ENCODE data around the gene WDR93.
"Not testable (repeated sequence)": the region's sequence is repeated elsewhere in the genome, so short reads cannot be mapped to it uniquely, and the experiment has no call there.

Gene WDR93

GRCh38 chr15:89680282-89680873 is 10.2 kb upstream of the WDR93 start:
- DNase-seq (no peak), ATAC-seq (replicated peaks) (no peak)
- no peaks in the 10 kb centered on the region for H3K4me1 Mint-ChIP-seq (ENCODE audit: low read depth in 2 of 2)
- no peaks in the 10 kb centered on the region for H3K27me3 Mint-ChIP-seq
- no peaks in the 10 kb centered on the region for H3K36me3 Mint-ChIP-seq (ENCODE audit: insufficient read depth)
- H3K9me3 Mint-ChIP-seq: no peaks in the 10 kb centered on the region
- no peak overlapping the region for H3K4me3 Mint-ChIP-seq
- no peak overlapping the region for H3K27ac Mint-ChIP-seq

- H3K4me3 Mint-ChIP-seq: no peak overlapping the region
- H3K4me1 Mint-ChIP-seq (ENCODE audit: low read depth in 2 of 2): no peaks in the 10 kb centered on the region
- no peak for ATAC-seq (replicated peaks)
- H3K9me3 Mint-ChIP-seq: no peaks in the 10 kb centered on the region
- no peaks in the 10 kb centered on the region for H3K36me3 Mint-ChIP-seq (ENCODE audit: insufficient read depth)
- H3K27me3 Mint-ChIP-seq: no peaks in the 10 kb centered on the region
- DNase-seq: no peak
- no peak overlapping the region for H3K27ac Mint-ChIP-seq
These were observed 9.5 kb upstream of the WDR93 start for GRCh38 chr15:89681146-89681545.

GRCh38 chr15:89685995-89686394 is 4.6 kb upstream of the WDR93 start:
- ATAC-seq (replicated peaks) (no peak), DNase-seq (no peak)
- Mint-ChIP-seq H3K4me1 (ENCODE audit: low read depth in 2 of 2) (peaks cover 9 to 16% of the 10 kb centered on the region in 2 donors), H3K36me3 (ENCODE audit: insufficient read depth) (peaks cover 8% of the 10 kb centered on the region), H3K4me3 (no peak overlapping the region), H3K27ac (no peak overlapping the region), H3K9me3 (no peaks in the 10 kb centered on the region), H3K27me3 (no peaks in the 10 kb centered on the region)

- no peak for DNase-seq
- Mint-ChIP-seq H3K9me3 (no peaks in the 10 kb centered on the region), H3K4me1 (ENCODE audit: low read depth in 2 of 2) (peaks cover 11 to 19% of the 10 kb centered on the region in 2 donors), H3K27ac (no peak overlapping the region), H3K27me3 (no peaks in the 10 kb centered on the region), H3K4me3 (no peak overlapping the region), H3K36me3 (ENCODE audit: insufficient read depth) (peaks cover 9% of the 10 kb centered on the region)
- ATAC-seq (replicated peaks): no peak
These were observed 4.1 kb upstream of the WDR93 start for GRCh38 chr15:89686522-89686921.

- not testable (repeated sequence) for DNase-seq; H3K36me3 Mint-ChIP-seq (ENCODE audit: insufficient read depth); H3K9me3 Mint-ChIP-seq; H3K27me3 Mint-ChIP-seq; ATAC-seq (replicated peaks)
- H3K4me1 Mint-ChIP-seq (ENCODE audit: low read depth in 2 of 2): peaks cover 11 to 19% of the 10 kb centered on the region in 2 donors
- peak overlapping the region; percentile 89 to 92 for H3K27ac Mint-ChIP-seq
- H3K4me3 Mint-ChIP-seq: peak overlapping the region; percentile 86 to 94
These were observed 708 bp upstream of the WDR93 start for GRCh38 chr15:89689930-89690275.

GRCh38 chr15:89693091-89693490 is 2.5 kb downstream of the WDR93 start:
- H3K27me3 Mint-ChIP-seq: no peaks in the 10 kb centered on the region
- H3K4me1 Mint-ChIP-seq (ENCODE audit: low read depth in 2 of 2): peaks cover 9 to 15% of the 10 kb centered on the region in 2 donors
- H3K36me3 Mint-ChIP-seq (ENCODE audit: insufficient read depth): peaks cover 9% of the 10 kb centered on the region
- H3K27ac Mint-ChIP-seq: no peak overlapping the region
- no peak overlapping the region for H3K4me3 Mint-ChIP-seq
- no peak for ATAC-seq (replicated peaks)
- DNase-seq: no peak
- H3K9me3 Mint-ChIP-seq: no peaks in the 10 kb centered on the region

GRCh38 chr15:89693696-89694095 is 3.1 kb downstream of the WDR93 start:
- Mint-ChIP-seq H3K9me3 (no peaks in the 10 kb centered on the region), H3K27me3 (no peaks in the 10 kb centered on the region), H3K27ac (no peak overlapping the region), H3K36me3 (ENCODE audit: insufficient read depth) (peaks cover 9% of the 10 kb centered on the region), H3K4me1 (ENCODE audit: low read depth in 2 of 2) (peaks cover 9 to 15% of the 10 kb centered on the region in 2 donors), H3K4me3 (no peak overlapping the region)
- DNase-seq (no peak), ATAC-seq (replicated peaks) (no peak)

- DNase-seq (no peak), ATAC-seq (replicated peaks) (no peak)
- peaks cover 8% of the 10 kb centered on the region for H3K36me3 Mint-ChIP-seq (ENCODE audit: insufficient read depth)
- H3K27me3 Mint-ChIP-seq: peaks cover 0 to 6% of the 10 kb centered on the region in 2 donors
- H3K27ac Mint-ChIP-seq: no peak overlapping the region
- H3K4me1 Mint-ChIP-seq (ENCODE audit: low read depth in 2 of 2): peaks cover 6% of the 10 kb centered on the region in 2 donors
- no peak overlapping the region for H3K4me3 Mint-ChIP-seq
- no peaks in the 10 kb centered on the region for H3K9me3 Mint-ChIP-seq
These were observed 4.6 kb downstream of the WDR93 start for GRCh38 chr15:89695198-89695597.

- peaks cover 2% of the 10 kb centered on the region for H3K36me3 Mint-ChIP-seq (ENCODE audit: insufficient read depth)
- no peaks in the 10 kb centered on the region for H3K9me3 Mint-ChIP-seq
- ATAC-seq (replicated peaks): no peak
- no peak overlapping the region for H3K4me3 Mint-ChIP-seq
- H3K27me3 Mint-ChIP-seq: peaks cover 58 to 71% of the 10 kb centered on the region in 2 donors
- no peak for DNase-seq
- no peaks in the 10 kb centered on the region for H3K4me1 Mint-ChIP-seq (ENCODE audit: low read depth in 2 of 2)
- no peak overlapping the region for H3K27ac Mint-ChIP-seq
These were observed 13.8 kb downstream of the WDR93 start for GRCh38 chr15:89704411-89704810.

DNA sequence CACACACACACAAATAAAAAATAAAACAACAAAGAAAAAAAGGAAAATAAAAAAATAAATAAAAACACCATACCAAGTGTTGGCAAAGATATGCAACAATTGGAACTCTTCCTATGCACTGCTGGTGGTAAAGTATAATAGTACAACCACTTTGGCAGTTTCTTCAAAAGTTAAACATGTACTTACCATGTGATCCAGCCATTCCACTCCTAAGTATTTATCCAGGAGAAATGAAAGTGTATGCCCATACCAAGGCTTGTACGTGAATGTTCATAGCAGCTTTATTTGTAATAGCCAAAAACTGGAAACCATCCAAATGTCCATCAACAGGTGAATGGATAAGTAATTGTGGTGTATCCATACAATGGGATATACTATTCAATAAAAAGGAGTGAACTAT is 17.0 kb downstream of the WDR93 start:
- DNase-seq (no peak), ATAC-seq (replicated peaks) (no peak)
- Mint-ChIP-seq H3K4me1 (ENCODE audit: low read depth in 2 of 2) (no peaks in the 10 kb centered on the region), H3K4me3 (no peak overlapping the region), H3K27me3 (peaks cover 40 to 51% of the 10 kb centered on the region in 2 donors), H3K9me3 (no peaks in the 10 kb centered on the region), H3K36me3 (ENCODE audit: insufficient read depth) (peaks cover 2% of the 10 kb centered on the region), H3K27ac (peak overlapping the region in 1 of 2 donors; percentile 4)

DNA sequence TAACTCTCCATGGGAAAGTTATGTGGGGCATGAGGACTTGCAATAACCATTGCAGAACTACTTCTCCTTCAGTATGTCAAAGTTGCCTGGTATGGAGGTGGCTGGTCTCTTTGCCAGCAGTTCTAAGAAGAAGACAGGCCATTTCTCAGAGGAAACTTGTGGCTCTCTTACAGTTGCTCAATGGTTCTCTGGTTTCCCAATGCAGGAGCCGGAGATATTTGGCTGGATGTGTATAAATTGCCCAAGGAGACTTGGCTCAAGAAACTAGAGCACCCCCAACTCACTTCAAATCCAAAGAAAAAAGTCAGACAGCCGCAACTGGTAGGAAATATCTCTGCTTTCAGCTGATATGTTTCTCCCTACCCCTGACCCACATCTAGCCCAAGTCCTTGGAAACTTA is 24.2 kb downstream of the WDR93 start:
- no peak for ATAC-seq (replicated peaks)
- peaks cover 0 to 2% of the 10 kb centered on the region in 2 donors for H3K27me3 Mint-ChIP-seq
- DNase-seq: no peak
- no peaks in the 10 kb centered on the region for H3K4me1 Mint-ChIP-seq (ENCODE audit: low read depth in 2 of 2)
- peaks cover 3% of the 10 kb centered on the region for H3K36me3 Mint-ChIP-seq (ENCODE audit: insufficient read depth)
- no peak overlapping the region for H3K27ac Mint-ChIP-seq
- no peak overlapping the region for H3K4me3 Mint-ChIP-seq
- H3K9me3 Mint-ChIP-seq: no peaks in the 10 kb centered on the region

- DNase-seq (no peak), ATAC-seq (replicated peaks) (no peak)
- H3K36me3 Mint-ChIP-seq (ENCODE audit: insufficient read depth): no peaks in the 10 kb centered on the region
- no peaks in the 10 kb centered on the region for H3K9me3 Mint-ChIP-seq
- H3K27ac Mint-ChIP-seq: no peak overlapping the region
- H3K4me1 Mint-ChIP-seq (ENCODE audit: low read depth in 2 of 2): no peaks in the 10 kb centered on the region
- no peak overlapping the region for H3K4me3 Mint-ChIP-seq
- H3K27me3 Mint-ChIP-seq: peaks cover 26 to 32% of the 10 kb centered on the region in 2 donors
These were observed 32.4 kb downstream of the WDR93 start for GRCh38 chr15:89723031-89723430.

- ATAC-seq (replicated peaks) (no peak), DNase-seq (no peak)
- H3K4me3 Mint-ChIP-seq: no peak overlapping the region
- H3K36me3 Mint-ChIP-seq (ENCODE audit: insufficient read depth): no peaks in the 10 kb centered on the region
- H3K4me1 Mint-ChIP-seq (ENCODE audit: low read depth in 2 of 2): no peaks in the 10 kb centered on the region
- no peak overlapping the region for H3K27ac Mint-ChIP-seq
- peaks cover 31 to 37% of the 10 kb centered on the region in 2 donors for H3K27me3 Mint-ChIP-seq
- no peaks in the 10 kb centered on the region for H3K9me3 Mint-ChIP-seq
These were observed 34.0 kb downstream of the WDR93 start for GRCh38 chr15:89724621-89725020.

GRCh38 chr15:89725064-89725463 is 34.5 kb downstream of the WDR93 start:
- DNase-seq (no peak), ATAC-seq (replicated peaks) (no peak)
- peaks cover 28 to 39% of the 10 kb centered on the region in 2 donors for H3K27me3 Mint-ChIP-seq
- no peak overlapping the region for H3K4me3 Mint-ChIP-seq
- no peaks in the 10 kb centered on the region for H3K4me1 Mint-ChIP-seq (ENCODE audit: low read depth in 2 of 2)
- no peaks in the 10 kb centered on the region for H3K9me3 Mint-ChIP-seq
- H3K36me3 Mint-ChIP-seq (ENCODE audit: insufficient read depth): no peaks in the 10 kb centered on the region
- no peak overlapping the region for H3K27ac Mint-ChIP-seq

DNA sequence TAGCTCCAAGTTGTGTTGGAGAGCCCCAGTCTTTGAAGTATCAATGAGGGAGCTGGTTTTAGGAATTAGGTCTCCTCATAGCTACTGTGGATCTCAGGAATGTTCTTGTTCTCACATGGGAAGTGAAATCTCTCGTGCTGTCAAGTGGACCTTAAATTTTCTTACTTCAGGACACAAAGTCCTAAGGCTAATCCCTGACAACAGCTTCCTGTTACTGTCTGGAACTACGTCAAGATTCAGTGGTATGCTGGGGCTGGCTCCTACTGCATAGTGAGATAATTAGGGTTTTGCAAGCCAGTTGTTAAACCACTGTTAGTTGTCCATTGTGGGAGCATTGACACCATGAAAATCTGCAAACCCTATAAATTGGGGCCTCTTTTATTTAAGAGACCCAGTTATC is 37.6 kb downstream of the WDR93 start:
- Mint-ChIP-seq H3K9me3 (no peaks in the 10 kb centered on the region), H3K4me1 (ENCODE audit: low read depth in 2 of 2) (no peaks in the 10 kb centered on the region), H3K36me3 (ENCODE audit: insufficient read depth) (no peaks in the 10 kb centered on the region), H3K27me3 (peaks cover 0 to 27% of the 10 kb centered on the region in 2 donors), H3K4me3 (no peak overlapping the region), H3K27ac (no peak overlapping the region)
- DNase-seq (no peak), ATAC-seq (replicated peaks) (no peak)

Measured in effector memory CD8-positive, alpha-beta T cell (primary cell).